Bone marrow (tissue), 2 donors: ENCODE data around the gene PHYKPL.
A peak's percentile ranks its signal among the peaks of the same experiment; 100 is the strongest.

ENCODE experiments used
- DNase-seq, 2 donors: peaks; one replicate each; lab custom pipeline; 2025; lab: John Stamatoyannopoulos, UW

Gene PHYKPL

DNA sequence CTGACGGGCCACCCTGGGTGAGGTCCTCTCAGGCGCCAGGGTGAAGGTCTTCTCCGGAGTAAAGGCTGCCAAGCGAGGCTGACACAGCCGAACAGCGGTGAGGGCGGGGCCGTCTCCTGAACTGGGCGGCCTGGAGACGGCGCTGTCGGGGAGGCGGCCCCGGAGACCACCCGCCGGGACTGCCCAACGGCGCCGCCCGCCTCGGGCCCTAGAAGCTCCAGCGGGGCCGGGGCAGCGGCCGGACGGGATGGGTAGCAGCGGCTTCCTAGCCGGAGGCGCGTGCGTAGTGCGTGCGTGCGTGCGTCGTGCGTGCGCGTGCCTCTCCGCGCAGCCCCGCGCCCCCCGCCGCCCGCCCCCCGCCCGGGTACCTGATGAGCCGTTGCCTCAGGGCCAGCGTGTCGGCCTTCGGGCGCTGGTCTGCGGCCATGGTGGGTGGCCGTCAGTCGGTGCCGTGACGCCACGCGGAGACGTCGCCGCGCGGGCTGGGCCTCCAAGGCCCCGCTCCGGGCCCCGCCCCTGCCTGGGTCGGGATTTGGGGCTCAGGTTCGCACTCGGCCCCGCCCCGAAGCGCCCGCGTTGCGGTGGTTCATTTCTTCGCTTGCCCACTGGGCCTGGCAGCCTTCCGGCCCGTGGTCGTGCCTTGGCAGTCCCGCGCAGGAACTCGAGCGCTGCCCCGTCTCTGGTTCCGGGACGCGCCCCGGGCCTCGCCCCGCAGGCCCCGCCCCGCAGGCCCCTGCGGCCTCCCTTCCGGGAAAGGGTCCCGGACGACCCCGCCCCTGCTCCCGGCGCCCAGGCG lies at the start of gene PHYKPL:
Gene PHYKPL (minus strand): TSS at position 679 of the 796 bp plus-strand sequence. CDS start 252 bp downstream, at position 427.
- DNase-seq = peak in 1 of 2 donors; percentile 47

DNA sequence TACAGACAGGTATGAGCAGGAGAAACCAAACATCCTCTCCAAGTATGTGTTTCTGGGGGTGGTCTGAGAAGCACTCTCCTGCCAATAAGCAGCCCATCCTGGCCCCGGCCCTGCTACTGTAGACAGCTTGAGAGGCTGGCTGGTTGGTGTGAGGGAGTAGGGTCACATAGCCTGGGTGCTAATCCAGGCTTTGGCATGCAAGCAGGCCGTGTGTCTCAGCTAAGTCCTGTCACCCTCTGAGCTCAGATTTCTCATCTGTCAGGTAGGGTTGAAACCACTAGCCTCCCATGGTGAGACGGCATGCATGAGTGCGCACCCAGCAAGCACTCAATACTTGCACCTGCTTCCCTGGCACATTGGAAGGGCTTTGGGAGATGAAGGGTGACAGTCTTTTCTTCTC lies 49.8 kb upstream of the PHYKPL start:
- no peak for DNase-seq

- no peak for DNase-seq
Measured at GRCh38 chr5:178281331-178281730, 48.7 kb upstream of the PHYKPL start.

GRCh38 chr5:178280631-178281030 lies 48.0 kb upstream of the PHYKPL start:
- no peak for DNase-seq

DNA sequence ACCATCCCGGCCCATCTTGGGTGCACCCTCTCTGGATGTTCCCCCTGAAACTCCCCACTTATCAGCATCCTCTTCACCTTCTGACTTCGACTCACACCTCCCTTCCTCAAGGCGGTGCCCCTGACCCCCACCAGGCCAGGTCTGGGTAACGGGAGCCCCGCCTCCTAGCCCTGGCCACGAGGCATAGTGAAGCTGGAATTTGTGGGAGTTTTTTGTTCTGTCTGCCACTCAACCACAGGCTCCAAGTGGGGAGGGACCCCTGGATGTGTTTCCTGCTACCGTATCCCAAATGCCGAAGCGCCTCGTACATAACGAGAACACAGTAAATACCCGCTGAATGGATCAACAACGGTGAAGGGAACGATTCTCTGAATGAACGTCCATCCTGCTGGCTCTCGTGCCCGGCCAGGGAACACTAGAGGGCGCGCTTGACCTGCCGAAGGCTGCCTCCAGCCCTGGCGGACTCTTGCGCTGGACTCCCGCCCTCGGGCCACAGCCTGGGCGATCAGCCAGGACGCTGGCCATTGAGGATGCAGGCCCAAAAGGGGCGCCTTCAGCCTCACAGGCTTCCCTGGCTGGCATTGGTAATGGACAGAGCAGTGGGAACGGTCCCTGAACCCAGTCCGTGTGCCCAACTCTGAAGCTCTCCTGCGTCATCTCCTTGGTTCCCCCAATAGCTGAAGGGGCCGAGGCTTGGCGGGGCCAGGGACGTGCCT lies 47.3 kb upstream of the PHYKPL start:
- DNase-seq = peak in 1 of 2 donors; percentile 58

DNA sequence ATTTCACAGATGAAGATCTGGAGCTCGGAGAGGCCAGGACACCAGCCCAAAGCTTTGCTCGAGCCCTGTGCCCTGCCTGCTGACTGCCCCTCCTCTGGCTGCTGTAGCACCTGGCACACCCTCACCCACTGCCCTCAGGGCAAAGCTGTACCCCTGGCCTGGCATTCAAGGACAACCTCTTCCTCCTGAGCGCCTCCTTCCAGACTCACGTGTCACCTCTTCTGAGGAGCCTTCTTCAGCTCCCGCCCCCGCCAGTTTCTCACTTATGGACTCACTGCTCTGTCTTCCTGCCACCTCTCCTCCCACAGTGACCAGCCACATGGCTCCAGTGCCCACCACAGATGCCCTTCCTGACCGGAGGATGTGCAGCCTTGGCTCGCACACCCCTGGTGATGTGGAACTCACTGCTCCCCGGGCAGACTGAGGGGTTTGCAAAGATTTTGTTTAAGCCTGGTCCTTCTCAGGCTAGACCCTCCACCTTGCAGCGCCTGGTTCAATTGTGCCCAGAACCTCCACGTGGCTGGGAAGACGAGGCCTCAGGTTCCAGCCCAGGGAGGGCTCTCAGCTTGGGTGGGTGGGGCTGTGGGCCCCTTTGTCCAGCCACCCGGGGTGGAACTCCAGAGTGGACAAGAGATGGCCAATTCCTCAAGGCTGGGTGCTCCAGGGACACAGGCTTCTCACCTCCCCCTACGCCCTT lies 46.6 kb upstream of the PHYKPL start:
- no peak for DNase-seq

DNA sequence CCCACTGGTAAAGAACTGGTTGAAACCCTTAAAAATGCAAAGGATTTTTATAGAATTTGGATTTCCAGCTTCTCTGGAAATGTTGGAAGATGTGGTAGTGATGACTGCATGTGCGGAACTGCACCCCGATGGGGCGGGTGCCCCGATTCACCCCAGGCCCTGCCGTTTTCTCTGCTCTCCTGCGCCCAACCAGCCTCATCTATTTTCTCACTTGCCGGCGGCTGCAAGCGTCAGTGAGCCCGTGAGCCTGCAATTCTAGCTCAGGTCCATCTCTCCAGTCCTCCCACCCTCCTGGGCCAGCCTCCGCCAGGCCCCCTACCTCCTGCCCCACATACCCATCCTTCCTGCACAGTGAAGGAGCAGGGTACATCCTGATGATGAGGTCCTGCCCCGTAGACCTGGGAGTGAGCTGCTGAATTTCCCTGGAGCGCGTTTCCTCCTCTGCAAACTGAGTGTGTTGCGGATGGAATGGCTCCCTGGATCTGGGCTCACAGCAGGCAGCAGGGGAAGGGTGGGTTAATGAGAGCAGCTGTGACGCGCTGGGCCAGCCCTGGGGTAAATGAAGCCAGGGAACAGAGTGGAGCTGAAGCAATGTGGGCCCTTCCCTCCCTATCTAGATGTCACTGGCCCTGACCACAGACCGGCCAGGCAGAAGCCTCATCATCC lies 45.9 kb upstream of the PHYKPL start:
- DNase-seq = no peak

DNA sequence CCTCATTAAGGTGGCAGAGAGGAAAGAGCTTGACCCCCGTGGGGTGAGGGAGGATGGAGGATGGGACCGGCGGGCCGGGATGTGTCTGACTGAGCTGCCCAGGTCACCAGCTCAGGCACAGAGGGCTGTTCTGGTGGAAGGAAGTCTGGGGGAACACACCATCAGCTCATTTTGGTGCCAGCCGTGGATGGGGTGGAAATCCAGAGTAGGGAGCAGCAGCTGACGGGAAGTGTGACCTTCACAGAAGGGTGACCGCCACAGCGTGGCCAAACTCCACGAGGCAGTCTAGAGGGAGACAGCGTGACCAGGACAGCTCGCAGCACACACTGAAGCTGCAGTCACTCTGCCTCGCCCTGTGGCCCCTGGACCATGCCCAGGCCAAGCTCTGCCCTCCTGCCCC lies 45.3 kb upstream of the PHYKPL start:
- no peak for DNase-seq

- no peak for DNase-seq
Measured at GRCh38 chr5:178277346-178277745, 44.7 kb upstream of the PHYKPL start.

DNA sequence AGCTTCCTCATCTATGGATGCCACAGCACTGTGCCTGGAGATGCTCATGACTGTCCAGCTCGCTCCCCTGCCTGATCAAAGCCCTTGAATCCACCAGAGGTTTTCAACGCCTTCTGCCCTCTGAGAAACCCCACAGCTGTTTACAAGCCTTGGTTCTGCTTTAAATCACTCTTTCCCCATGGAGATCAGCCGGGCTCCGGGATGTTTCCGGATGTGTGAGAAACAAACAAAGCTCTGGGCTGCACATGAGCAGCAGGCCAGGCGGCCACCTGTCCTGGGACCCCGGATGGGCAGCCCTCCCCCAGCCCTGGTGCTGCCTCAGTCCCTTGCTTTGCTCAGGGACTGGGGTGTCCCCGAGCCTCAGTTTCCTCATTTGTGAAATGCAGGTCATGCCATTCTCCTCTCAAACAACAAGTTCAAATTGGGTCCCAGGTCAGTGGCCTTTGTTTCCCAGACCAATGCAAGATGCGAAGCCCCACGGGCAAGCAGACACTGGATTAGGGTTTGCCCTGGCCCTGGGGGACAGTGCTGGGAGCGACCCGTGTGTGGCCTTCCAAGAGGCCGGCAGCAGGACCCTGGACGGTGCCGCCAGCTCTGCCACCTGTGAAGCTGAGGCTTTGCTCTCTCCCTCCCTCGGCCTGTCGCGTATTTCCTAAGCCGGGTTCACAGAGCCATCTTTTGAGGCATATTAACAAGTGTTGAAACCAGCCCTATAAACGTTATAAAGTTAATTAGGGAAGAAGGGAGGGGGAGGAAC lies 42.4 kb upstream of the PHYKPL start:
- no peak for DNase-seq

- no peak for DNase-seq
Measured at GRCh38 chr5:178273665-178274541, 41.3 kb upstream of the PHYKPL start.

GRCh38 chr5:178273041-178273440 lies 40.4 kb upstream of the PHYKPL start:
- DNase-seq = no peak

GRCh38 chr5:178272591-178272990 lies 40.0 kb upstream of the PHYKPL start:
- no peak for DNase-seq

DNA sequence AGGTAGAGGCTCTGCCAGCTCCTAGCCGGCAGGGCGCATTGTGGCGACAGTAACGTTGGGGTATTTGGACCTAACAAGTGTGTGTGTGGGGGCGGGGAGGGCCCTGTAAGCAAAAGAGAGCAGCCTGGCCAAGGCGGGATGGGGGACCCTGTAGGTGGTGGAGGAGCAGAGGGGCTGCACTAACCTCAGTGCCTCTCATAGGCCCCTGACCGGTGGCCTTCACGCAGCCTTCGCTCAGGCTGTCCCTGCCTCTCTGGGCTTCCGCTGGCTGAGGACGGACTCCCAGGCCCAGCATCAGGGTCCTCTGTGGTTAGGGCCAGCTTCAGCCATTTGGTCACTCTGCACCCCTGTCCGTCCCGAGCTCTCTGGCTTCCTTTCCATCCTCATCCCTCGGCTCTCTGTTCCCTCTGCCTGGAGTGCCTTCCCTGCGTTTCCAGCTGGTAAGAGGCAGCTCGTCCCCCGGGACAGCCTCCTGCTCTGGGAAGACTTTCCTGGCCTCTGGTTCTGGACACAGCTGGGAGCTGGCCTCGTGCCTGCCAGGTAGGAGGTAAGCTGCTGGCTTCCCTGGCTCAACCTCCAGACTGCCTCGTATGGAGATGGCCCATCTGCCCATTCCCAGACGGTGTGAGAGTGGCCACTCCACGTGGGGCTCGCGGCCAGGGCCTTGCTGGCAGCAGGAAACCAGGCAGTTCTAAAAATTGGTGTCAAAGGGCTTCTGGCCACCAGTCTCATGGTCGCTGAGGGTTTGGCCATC lies 39.3 kb upstream of the PHYKPL start:
- no peak for DNase-seq

DNA sequence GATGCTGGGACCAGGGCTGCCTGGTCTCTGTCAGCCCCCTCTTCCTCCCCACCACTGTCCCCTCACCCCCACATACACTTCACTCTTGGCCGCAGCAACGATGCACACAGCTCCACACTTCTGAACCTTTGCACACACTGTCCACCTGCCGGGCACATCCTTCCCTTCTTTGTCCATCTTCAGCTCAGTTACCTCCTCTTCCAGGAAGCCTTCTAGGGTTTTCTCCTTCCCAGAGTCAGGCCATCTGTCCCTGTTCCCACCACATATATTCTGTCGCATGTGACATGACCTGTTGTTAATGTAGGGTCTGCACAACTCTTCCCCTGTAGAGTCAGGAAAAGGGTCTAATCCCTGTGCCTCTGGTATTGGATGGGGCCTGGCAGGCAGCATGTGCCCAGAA lies 38.6 kb upstream of the PHYKPL start:
- no peak for DNase-seq

GRCh38 chr5:178269499-178269898 lies 36.9 kb upstream of the PHYKPL start:
- no peak for DNase-seq

- no peak for DNase-seq
Measured at GRCh38 chr5:178267876-178268275, 35.3 kb upstream of the PHYKPL start.

DNA sequence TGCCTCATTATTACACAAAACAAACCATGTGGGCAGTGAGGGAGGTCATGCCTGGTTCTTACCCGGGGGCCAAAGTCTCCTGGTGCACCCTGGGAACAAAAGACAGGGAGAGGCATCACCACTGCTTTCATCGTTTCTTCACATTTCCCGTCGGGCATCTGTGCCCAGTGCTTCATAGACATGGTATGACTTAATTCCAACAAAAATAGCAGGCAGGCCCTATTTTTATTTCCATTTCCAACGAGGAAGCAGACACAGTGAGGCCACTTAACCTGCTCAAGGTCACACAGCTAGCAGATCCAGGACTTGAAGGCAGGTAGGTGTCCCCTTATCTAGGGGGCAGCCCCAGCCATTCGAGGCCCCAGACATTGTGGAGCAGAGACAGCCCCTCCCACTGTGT lies 34.6 kb upstream of the PHYKPL start:
- DNase-seq = no peak

- no peak for DNase-seq
Measured at GRCh38 chr5:178266581-178266980, 34.0 kb upstream of the PHYKPL start.

GRCh38 chr5:178265746-178266145 lies 33.1 kb upstream of the PHYKPL start:
- no peak for DNase-seq
